Peyer's patch (tissue), 4 donors: ENCODE measurements around the gene LCN2.

Experiments used
- CTCF ChIP-seq, 6 experiments: fragments of 450-650 bp in 4 of 6; fragments of 200-600 bp in 2 of 6; sonication (generic) in 1 of 6; IDR thresholded peaks; one replicate each; pipeline ENCODE4 v1.5.1; 2017 to 2019; ENCODE audit warnings: antibody characterized with exemption in 6 of 6, mild to moderate bottlenecking in 3 of 6, moderate library complexity in 1 of 6
- POLR2A ChIP-seq, 2 donors: fragments of 450-650 bp; IDR thresholded peaks; one replicate each; pipeline ENCODE4 v1.5.1; 2017; ENCODE audit warnings: antibody characterized with exemption in 2 of 2, mild to moderate bottlenecking in 2 of 2, moderate library complexity in 2 of 2

GRCh38 chr9:128118472-128118857 is 30.8 kb upstream of the LCN2 start:
- no peak for TF ChIP-seq CTCF (IDR thresholded peaks at IDR 0.05)
- no peak for TF ChIP-seq POLR2A (IDR thresholded peaks at IDR 0.05)
